ENCODE measurements around the gene CLIC6. TPM values are rescaled to one million over a fixed set of nuclear protein-coding genes. Genes with fewer than 3 reads are reported as not detected.
A peak's percentile ranks its signal among the peaks of the same experiment; 100 is the strongest.

The CLIC6 gene
- total RNA-seq, 1 donor from 2014 or later = 17.6 TPM

- Mint-ChIP-seq H3K9me3 (peaks cover 13% of the 10 kb centered on the region), H3K36me3 (no peaks in the 10 kb centered on the region), H3K27ac (no peak overlapping the region), H3K27me3 (peaks cover 17% of the 10 kb centered on the region), H3K4me1 (ENCODE audit: unreplicated experiment) (peaks cover 18% of the 10 kb centered on the region), H3K4me3 (no peak overlapping the region)
- TF ChIP-seq CTCF (conservative IDR thresholded peaks at IDR 0.05) = no peak
- DNase-seq (ENCODE audit: extremely low spot score, unreplicated experiment) = no peak
Measured at GRCh38 chr21:34648739-34649297, 20.0 kb upstream of the CLIC6 start.

GRCh38 chr21:34649400-34649799 lies 19.4 kb upstream of the CLIC6 start:
- no peak for TF ChIP-seq CTCF (conservative IDR thresholded peaks at IDR 0.05)
- H3K9me3 Mint-ChIP-seq = peaks cover 14% of the 10 kb centered on the region
- no peaks in the 10 kb centered on the region for H3K36me3 Mint-ChIP-seq
- no peak overlapping the region for H3K4me3 Mint-ChIP-seq
- H3K27me3 Mint-ChIP-seq = peaks cover 18% of the 10 kb centered on the region
- H3K27ac Mint-ChIP-seq = no peak overlapping the region
- no peak for DNase-seq (ENCODE audit: extremely low spot score, unreplicated experiment)
- H3K4me1 Mint-ChIP-seq (ENCODE audit: unreplicated experiment) = peaks cover 18% of the 10 kb centered on the region

GRCh38 chr21:34650861-34651431 lies 17.8 kb upstream of the CLIC6 start:
- Mint-ChIP-seq H3K4me1 (ENCODE audit: unreplicated experiment) (peaks cover 15% of the 10 kb centered on the region), H3K9me3 (peaks cover 14% of the 10 kb centered on the region), H3K36me3 (no peaks in the 10 kb centered on the region), H3K4me3 (no peak overlapping the region), H3K27ac (peak overlapping the region; percentile 30), H3K27me3 (peaks cover 19% of the 10 kb centered on the region)
- TF ChIP-seq CTCF (conservative IDR thresholded peaks at IDR 0.05) = no peak
- no peak for DNase-seq (ENCODE audit: extremely low spot score, unreplicated experiment)

GRCh38 chr21:34651642-34652041 lies 17.2 kb upstream of the CLIC6 start:
- Mint-ChIP-seq H3K4me1 (ENCODE audit: unreplicated experiment) (peaks cover 15% of the 10 kb centered on the region), H3K27ac (no peak overlapping the region), H3K27me3 (peaks cover 25% of the 10 kb centered on the region), H3K36me3 (no peaks in the 10 kb centered on the region), H3K4me3 (no peak overlapping the region), H3K9me3 (peaks cover 14% of the 10 kb centered on the region)
- TF ChIP-seq CTCF (conservative IDR thresholded peaks at IDR 0.05) = no peak
- DNase-seq (ENCODE audit: extremely low spot score, unreplicated experiment) = no peak

- TF ChIP-seq CTCF (conservative IDR thresholded peaks at IDR 0.05) = no peak
- H3K4me1 Mint-ChIP-seq (ENCODE audit: unreplicated experiment) = peaks cover 1% of the 10 kb centered on the region
- no peak overlapping the region for H3K27ac Mint-ChIP-seq
- no peak for DNase-seq (ENCODE audit: extremely low spot score, unreplicated experiment)
- no peaks in the 10 kb centered on the region for H3K36me3 Mint-ChIP-seq
- peaks cover 35% of the 10 kb centered on the region for H3K27me3 Mint-ChIP-seq
- peaks cover 14% of the 10 kb centered on the region for H3K9me3 Mint-ChIP-seq
- H3K4me3 Mint-ChIP-seq = no peak overlapping the region
Measured at GRCh38 chr21:34653522-34653921, 15.3 kb upstream of the CLIC6 start.
